SH-SY5Y (cell line): ENCODE measurements around the gene SLC35F3.

Experiments used
- GATA2 ChIP-seq: IDR thresholded peaks from 2 replicates; pipeline ENCODE4 v1.6.1; 2011; ENCODE audit warnings: mild to moderate bottlenecking, low read depth, low read length
- GATA3 ChIP-seq: IDR thresholded peaks from 2 replicates; pipeline ENCODE4 v1.6.1; 2011; ENCODE audit warnings: low read depth, mild to moderate bottlenecking, low read length, moderate library complexity

GRCh38 chr1:234294109-234294817 is 389.8 kb downstream of the SLC35F3 start:
- TF ChIP-seq GATA3 (no peak), GATA2 (no peak)
